GM19463 (cell line): ENCODE results near the gene PACSIN2.
A peak's percentile ranks its signal among the peaks of the same experiment; 100 is the strongest.

ENCODE experiments used
- ATAC-seq: cut with Tn5 transposase; IDR thresholded peaks from one replicate; pipeline ENCODE4 v1.9.1; 2021; ENCODE audit warnings: mild to moderate bottlenecking, moderate library complexity; ENCODE audit not compliant: unreplicated experiment

PACSIN2 gene

DNA sequence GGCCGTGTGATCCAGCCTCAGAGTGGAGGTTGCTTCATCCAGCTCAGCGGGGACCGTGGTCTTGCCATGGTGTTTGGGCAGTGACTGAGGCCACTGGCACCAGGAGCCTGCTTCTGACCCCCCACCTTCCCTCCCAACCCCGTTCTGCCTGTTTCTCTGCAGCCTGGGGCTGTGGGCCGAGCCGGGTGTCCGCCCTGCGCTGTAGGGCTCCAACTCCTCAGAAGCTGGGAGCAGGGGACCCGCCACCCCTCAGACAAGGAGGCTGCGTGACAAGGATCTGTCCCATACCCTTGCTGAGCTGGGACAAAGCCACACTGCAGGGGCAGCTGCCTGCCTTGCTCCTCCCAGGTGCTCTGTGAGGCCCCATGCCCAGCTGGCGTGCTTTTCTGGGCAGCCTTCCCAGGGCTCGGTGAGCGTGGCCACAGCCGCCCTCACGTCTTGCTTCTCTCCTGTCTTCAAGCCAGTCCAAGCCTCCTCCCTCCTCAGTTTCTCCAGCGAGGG lies 146.1 kb downstream of the PACSIN2 start:
- no peak for ATAC-seq

DNA sequence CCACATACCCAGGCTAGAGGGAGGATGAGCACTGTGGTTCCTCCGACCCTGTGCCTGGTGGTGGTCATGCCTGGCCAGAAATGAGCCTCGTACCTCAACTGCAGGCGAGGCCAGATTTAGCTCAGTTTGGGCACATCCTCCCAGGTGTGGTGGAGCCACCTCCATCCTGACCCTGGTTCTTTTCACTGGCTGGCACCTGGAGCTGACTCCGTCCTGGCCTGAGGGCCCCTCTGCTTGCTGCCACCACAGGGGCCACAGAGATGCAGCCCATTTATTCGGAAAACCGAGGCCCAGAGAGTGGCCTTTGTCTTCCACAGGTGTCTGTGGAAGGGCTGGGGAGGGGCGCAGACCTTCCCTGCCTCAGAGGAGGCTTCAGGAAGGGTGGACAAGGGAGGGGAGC lies 148.8 kb downstream of the PACSIN2 start:
- ATAC-seq: no peak

DNA sequence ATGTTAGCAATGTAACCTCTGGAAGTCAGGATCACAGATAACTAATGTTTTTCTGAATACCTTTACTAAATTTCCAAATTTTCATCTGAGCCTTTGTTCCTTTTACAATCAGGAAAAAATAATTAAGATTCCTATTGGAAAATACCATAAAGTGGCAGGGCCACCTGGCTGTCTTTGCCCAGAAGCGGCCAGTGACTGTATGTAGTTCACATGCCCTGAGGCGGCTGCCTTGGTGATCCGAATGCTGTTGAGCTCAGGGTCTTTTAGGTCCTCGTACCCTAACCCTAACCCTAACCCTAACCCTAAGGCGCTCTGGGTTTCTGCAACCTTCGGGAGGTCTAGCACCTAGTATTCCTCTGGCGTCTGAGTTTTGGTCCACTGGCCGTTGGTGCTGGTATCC lies 149.4 kb downstream of the PACSIN2 start:
- ATAC-seq: no peak

DNA sequence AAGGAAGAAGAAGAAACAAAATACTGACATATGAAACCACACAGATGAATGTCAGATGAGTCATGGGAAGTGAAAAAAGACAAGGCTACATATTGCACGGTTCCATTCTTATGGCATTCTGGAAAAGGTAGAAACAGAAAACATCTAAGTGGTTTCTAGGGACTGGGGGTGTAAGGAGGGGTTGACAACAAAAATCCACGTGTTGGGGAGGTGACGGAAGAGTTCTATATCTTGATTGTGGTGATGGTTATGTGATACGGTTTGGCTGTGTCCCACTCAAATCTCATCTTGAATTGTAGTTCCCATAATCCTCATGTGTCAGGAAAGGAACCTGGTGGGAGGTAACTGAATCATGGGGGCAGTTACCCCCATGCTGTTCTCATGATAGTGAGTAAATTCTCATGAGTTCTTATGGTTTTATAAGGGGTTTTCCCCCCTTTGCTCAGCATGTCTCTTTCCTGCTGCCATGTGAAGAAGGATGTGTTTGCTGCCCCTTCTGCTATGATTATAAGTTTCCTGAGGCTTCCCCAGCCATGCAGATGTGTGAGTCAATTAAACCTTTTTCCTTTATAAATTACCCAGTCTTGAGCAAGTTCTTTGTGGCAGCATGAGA lies 151.5 kb downstream of the PACSIN2 start:
- ATAC-seq: no peak

DNA sequence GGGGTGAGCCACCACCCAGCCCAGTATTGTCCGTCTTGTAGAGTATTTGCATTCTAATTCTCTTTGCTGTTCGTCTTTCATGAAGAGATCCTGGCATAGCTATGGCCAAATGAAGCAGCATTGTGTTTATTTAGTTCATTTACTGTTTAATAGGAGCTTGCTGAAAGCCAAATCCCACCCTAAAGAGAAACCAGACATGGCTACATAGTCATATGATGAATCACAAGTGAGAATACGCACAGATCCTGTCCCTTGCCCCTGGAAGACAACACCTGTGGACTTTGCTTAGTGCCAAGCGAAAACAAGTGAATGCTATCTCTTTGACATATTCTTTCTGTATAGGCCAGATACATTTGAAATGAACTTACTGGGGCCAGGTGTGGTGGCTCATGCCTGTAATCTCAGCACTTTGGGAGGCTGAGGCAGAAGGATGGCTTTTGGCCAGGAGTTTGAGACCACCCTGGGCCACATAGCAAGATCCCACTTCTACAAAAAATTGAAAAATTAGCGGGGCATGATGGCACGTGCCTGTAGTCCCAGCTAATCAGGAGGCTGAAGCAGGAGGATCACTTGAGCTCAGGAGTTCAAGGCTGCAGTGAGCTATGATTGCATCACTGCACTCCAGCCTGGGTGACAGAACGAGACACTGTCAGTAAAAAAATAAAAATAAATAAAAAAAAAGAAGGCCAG lies 152.8 kb downstream of the PACSIN2 start:
- ATAC-seq: no peak

DNA sequence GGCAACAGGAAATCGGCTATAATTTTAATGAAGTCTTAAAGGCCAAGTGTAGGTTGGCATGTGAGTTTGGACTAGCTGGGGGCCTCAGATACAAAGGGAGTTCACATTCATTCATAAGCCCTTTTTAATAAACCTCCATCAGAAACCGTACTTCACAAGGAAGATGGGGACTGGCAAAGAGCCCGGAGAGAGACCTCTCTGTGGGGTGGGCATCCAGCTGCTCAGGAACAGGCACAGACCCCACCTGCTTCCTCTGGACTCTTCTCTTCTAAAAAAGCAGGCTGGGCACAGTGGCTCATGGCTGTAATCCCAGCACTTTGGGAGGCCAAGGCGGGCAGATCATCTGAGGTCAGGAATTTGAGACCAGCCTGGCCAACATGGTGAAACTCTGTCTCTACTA lies 154.0 kb downstream of the PACSIN2 start:
- ATAC-seq: no peak

DNA sequence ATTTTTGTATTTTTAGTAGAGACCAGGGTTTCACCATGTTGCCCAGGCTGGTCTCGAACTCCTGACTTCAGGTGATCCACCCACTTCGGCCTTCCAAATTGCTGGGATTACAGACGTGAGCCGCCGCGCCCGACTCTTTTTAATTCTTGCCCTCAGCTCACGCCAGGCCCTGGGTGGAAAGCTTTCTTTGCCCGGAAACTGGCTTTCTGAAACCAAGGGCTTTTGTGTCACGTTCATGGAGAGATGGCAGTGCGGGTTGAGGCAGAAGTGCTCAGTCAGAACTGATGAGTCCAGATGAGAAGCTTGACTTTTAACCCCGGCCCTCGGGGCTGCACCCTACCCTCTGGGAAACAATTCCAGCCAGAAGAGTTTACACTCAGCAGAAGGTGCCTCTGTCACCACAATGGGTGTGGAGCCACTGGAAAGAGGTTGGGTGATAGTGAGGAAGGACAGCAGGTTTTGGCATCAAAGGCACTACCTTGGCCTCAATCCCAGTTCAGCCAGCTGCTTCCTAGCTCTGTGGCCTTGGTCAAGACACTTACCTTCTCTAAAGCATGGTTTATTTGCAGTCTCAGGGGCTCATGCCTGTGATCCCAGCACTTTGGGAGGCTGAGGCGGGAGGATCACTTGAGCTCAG lies 157.0 kb downstream of the PACSIN2 start:
- no peak for ATAC-seq

DNA sequence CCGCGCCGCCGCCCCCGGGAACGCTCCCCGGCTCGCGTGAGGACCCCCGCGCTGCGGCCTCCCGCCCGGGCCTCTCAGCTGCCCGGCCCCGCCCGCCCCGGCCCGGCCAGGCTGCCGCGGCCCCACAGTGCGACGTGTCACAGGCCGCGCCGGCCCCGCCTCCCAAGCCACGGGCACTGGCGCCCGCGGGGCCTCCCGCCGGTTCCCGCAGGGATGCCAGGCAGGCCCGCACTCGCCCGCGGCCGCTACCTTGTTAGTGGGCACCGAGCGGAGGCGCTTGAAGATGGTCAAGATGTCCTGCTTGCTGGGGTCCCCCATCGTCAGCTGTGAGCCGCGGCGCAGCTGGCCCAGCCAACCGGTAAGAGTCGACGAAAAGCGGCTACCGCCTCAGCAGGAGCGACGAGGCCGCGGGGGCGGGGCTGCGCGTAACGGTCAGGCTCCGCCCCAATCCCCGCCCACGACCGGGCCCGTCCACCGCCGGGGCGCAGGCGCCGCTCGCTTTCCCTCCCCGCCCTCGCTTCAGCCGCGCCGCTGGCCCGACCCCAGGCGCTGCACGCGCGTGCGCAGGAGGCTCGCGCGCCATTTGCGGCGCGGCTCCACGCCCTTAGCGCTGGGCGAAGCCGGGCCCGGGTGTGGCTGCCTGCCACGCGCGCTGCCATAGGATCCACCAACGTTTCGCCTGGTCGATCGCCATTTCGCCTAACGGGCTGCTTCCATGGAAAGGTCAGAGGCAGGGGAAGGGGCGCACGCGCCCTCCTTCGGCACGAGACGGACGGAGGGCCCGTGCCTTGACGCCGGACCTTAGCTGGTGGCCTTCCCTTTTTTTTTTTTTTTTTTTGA lies 157.9 kb downstream of the PACSIN2 start, which contains the start of gene ARFGAP3:
ARFGAP3 (minus strand) TSS at position 409 of the 840 bp plus-strand sequence; CDS start at position 318, 91 bp downstream.
- ATAC-seq: peak; percentile 76

DNA sequence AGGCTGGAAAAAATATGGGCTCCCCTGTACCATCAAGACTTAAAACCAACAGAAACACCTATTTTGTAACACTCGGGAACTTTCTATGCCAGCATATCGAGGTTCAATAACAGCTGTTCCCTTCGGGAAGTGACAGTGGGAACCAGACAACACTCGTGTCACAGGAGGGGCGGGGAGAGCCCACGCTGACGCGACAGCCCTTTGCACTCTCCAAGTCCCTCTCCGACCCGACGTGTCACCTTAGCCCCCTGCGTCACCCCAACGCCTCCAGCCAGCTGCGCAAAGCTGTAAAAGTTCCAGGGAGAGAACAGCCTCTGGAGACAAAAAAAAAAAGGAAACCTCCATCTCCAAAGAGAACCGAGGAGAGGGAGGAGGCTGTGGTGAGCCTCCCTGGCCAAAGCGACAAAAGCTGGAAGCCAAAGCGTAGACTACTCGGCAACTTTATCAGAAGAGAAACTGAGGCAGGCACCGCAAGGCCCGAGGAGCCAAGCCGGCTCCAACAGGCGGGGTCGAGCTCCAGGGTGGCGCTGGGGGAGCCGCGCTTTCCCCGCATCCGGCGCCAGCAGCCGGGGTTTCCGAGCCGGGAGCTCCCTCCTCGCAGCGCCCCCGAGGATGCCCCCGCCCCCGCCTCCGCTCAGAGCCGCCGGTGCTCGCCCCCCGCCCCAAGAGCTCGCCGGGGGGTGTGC lies 158.6 kb downstream of the PACSIN2 start:
- peak; percentile 21 for ATAC-seq

DNA sequence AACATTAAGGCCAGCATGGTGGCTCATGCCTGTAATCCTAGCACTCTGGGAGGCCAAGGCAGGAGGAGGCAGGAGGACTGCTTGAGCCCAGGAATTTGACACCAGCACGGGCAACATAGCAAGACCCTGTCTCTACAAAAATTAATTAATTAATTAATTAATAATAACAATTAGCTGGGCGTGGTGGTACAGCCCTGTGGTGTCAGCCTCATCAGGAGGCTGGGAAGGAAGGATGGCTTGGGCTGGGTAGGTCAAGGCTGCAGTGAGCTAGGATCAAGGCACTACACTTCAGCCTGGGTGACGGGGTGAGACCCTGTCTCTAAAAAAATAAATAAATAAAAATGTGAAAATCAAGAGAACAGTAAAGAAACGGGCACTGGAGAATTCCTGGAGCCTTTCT lies 159.2 kb downstream of the PACSIN2 start:
- no peak for ATAC-seq

DNA sequence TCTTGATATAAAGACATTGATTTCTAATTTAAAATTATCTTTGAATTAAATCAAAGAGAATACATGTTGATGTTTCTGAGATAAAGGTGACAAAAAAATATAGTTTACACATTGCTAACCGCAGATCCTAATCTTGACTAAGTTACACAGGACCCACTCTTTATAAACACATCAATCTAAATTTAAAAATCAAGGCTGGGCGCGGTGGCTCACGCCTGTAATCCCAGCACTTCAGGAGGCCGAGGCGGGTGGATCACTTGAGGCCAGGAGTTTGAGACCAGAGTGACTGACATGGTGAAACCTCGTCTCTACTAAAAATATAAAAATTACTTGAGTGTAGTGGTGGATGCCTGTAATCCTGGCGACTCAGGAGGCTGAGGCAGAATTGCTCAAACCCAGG lies 159.7 kb downstream of the PACSIN2 start:
- no peak for ATAC-seq

DNA sequence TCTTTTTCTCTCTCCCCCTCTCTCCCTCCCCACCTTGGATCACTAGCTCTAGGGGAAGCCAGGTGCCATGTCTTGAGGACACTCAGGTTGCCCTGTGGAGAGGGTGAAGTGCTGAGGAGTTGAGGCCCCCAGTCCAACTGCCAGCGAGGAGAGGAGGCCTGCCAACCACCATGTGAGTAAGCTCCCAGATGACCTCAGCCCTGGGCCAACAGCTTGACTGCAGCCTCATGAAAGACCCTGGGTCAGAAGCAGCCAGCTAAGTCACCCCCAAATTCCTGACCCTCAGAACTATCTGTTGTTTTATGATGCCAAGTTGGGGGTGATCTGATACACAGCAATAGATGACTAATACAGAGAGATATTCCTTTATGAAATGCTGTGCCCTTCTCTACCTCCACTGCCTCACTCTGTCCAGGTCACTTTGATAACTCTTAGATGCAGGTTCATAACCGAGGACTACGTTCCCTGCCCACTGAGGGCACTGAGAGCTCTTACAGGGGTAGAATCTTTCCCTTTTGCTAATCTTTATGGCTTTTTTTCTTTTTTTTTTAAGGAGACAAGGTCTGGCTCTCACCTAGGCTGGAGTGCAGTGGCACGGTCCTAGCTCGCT lies 165.9 kb downstream of the PACSIN2 start:
- ATAC-seq: no peak

DNA sequence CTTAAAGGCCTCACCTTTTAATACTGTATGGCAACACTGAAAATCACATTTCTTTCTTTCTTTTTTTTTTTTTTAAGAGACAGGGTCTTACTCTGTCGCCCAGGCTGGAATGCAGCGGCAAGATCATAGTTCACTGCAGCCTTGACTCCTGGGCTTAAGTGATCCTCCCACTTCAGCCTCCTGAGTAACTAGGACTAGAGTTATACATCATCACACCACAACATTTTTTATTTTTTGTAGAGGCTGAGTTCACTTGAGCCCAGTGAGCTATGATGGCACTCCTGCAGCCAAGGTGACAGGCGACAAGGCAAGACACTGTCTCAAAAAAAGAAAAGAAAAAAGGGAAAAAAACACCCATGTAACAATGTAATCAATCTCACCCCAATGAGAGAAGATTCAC lies 167.8 kb downstream of the PACSIN2 start:
- ATAC-seq: no peak

DNA sequence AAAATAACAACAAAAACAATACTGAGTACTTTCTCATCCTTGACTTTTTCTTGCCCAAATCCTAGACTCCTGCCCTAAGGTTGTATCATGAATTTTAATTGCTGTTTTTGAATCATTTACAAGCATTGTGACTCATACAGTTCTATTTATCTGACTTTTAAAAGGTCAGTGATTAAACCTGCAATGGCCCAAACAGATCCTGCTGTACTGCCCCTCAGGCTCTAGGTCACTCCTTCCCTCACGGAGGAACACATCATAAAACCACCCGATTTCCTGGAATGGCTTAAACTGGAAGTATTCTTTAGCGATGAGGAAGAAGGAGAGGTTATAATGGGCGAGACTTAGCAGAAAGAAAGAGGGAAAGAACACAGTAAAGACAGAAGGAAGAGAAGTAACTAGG lies 170.2 kb downstream of the PACSIN2 start:
- no peak for ATAC-seq

DNA sequence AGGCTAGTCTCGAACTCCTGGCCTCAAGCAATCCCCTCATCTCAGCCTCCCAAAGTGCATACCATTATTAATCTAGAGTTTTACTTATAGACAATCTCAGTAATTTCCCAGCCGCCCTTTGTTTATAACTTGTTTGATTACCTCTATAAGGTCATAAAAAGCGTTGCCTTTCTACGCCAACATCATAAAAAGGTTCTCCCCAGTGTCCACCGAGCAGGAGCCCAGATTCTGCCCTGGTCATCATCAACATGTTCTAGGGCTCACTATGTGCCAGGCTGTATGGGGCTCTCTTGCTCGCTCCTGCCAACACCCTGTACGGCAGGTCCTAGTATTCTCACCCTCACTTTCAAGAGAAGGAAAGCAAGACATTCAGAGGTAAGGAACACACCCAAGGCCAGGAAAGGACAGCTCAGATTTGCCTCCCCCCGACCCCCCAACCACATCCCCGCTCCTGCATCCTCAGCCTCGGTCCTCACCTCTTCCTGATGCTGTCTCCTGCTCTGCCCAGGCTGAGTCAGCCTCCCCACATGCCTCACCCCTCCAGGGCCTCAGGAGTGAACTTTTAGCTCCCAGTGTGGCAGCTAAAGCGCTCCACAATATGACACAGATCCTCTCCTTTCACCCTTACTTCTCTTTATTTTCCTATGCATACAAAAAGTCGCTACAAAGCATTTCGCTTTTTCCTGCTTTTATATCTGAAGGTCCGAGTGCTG lies 172.1 kb downstream of the PACSIN2 start:
- no peak for ATAC-seq

DNA sequence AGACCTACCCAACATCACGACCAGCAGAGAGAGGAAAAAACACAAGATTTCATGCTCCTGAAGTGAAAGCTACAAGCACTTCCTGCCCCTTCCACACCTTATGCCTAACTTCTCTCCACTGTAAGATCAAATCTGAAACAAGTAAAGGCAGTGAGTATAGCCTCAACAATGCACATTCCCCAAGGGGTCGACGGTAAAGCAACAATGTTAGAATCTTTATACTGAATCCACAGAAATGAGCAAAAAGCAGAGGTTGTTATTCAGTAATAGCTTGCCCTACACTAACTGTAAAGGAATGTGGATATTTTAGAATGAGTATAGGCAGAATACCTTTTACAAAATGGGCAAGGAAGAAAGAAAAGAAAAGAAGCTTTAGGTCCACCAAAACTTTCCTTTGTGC lies 173.5 kb downstream of the PACSIN2 start:
- no peak for ATAC-seq

DNA sequence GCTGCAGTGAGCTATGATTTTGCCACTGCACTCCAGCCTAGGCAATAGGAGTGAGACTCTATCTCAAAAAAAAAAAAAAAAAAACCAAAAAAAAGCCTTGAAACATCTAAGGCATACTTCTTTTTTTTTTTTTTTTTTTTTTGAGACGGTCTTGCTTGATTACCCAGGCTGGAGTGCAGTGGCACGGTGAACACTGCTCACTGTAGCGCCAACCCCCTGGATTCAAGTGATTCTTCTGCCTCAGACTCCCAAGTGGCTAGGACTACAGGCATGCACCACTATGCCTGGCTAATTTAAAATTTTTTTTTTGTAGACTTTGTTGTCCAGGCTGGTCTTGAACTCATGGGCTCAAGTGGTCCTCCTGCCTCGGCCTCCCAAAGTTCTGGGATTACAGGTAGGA lies 177.4 kb downstream of the PACSIN2 start:
- ATAC-seq: no peak

DNA sequence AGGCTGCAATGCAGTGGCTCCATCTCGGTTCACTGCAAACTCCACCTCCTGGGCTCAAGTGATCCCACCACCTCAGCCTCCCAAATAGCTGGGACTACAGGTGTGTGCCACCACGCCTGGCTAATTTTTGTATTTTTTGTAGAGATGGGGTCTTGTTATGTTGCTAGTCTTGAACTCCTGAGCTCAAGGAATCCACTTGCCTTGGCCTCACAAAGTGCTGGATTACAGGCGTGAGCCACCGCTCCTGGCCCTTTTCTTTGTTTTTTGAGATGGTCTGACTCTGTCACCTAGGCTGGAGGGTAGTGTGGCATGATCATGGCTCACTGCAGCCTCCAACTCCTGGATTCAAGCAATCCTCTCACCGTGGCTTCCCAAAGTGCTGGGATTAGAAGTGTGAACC lies 178.9 kb downstream of the PACSIN2 start:
- no peak for ATAC-seq

DNA sequence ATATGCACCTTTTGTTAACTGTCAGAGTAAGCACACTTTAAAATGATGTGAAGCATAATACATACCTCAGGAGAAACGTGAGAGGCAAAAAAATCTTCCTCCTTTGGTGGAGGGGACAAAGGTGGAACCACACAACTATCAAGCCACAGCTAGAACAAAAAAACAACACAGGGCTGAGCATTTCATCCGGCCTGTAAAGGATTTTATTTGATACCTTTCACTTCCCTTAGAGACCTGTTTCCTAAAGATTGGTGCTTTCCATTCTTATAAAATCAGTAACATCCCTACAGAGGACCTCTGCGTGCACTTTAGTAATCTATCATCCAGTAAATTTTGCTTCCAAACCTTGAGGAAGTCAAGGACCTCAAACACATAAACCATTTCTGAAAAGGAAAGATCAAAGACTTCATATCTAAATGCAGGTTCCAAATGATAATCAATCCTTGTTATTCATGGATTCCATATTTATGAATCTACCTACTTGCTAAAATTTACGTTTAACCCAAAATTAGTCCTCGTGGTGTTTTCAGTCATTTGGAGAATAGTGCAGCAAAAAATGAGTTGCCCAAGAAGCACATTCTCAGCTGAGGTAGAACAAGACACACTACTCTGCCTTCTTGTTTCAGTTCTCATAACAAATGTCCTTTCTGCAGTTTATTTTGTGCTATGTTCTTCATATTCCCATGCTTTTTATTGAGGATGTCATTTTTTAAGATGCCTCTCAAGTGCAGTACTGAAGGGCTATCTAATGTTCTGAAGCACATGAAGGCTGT lies 180.6 kb downstream of the PACSIN2 start:
- no peak for ATAC-seq
